Measurements from ENCODE around the gene NABP1. TPM values are rescaled to one million over a fixed set of nuclear protein-coding genes. Genes with fewer than 3 reads are reported as not detected.
A peak's percentile ranks its signal among the peaks of the same experiment; 100 is the strongest.

The NABP1 gene
- total RNA-seq, 1 donor from 2014 or later = 15.3 TPM

GRCh38 chr2:191687867-191688266 is 9.9 kb downstream of the NABP1 start:
- Mint-ChIP-seq H3K4me1 (ENCODE audit: unreplicated experiment) (peaks cover 18% of the 10 kb centered on the region), H3K4me3 (no peak overlapping the region), H3K27ac (no peak overlapping the region), H3K9me3 (no peaks in the 10 kb centered on the region), H3K27me3 (no peaks in the 10 kb centered on the region), H3K36me3 (peaks cover 17% of the 10 kb centered on the region)
- no peak for DNase-seq (ENCODE audit: extremely low spot score, unreplicated experiment)
- TF ChIP-seq, protein P1, sequence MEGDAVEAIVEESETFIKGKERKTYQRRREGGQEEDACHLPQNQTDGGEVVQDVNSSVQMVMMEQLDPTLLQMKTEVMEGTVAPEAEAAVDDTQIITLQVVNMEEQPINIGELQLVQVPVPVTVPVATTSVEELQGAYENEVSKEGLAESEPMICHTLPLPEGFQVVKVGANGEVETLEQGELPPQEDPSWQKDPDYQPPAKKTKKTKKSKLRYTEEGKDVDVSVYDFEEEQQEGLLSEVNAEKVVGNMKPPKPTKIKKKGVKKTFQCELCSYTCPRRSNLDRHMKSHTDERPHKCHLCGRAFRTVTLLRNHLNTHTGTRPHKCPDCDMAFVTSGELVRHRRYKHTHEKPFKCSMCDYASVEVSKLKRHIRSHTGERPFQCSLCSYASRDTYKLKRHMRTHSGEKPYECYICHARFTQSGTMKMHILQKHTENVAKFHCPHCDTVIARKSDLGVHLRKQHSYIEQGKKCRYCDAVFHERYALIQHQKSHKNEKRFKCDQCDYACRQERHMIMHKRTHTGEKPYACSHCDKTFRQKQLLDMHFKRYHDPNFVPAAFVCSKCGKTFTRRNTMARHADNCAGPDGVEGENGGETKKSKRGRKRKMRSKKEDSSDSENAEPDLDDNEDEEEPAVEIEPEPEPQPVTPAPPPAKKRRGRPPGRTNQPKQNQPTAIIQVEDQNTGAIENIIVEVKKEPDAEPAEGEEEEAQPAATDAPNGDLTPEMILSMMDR (conservative IDR thresholded peaks at IDR 0.05) = no peak

- Mint-ChIP-seq H3K9me3 (no peaks in the 10 kb centered on the region), H3K4me3 (peak overlapping the region; percentile 24), H3K27me3 (no peaks in the 10 kb centered on the region), H3K36me3 (peaks cover 11% of the 10 kb centered on the region), H3K4me1 (ENCODE audit: unreplicated experiment) (peaks cover 18% of the 10 kb centered on the region), H3K27ac (peak overlapping the region; percentile 78)
- no peak for DNase-seq (ENCODE audit: extremely low spot score, unreplicated experiment)
- TF ChIP-seq, protein P1 (conservative IDR thresholded peaks at IDR 0.05) = no peak
Measured at GRCh38 chr2:191688934-191689695, 11.2 kb downstream of the NABP1 start.

GRCh38 chr2:191690327-191690726 is 12.4 kb downstream of the NABP1 start:
- no peak for DNase-seq (ENCODE audit: extremely low spot score, unreplicated experiment)
- no peaks in the 10 kb centered on the region for H3K27me3 Mint-ChIP-seq
- peaks cover 9% of the 10 kb centered on the region for H3K36me3 Mint-ChIP-seq
- H3K4me3 Mint-ChIP-seq = no peak overlapping the region
- no peak overlapping the region for H3K27ac Mint-ChIP-seq
- TF ChIP-seq, protein P1 (conservative IDR thresholded peaks at IDR 0.05) = no peak
- H3K9me3 Mint-ChIP-seq = no peaks in the 10 kb centered on the region
- H3K4me1 Mint-ChIP-seq (ENCODE audit: unreplicated experiment) = peaks cover 18% of the 10 kb centered on the region

DNA sequence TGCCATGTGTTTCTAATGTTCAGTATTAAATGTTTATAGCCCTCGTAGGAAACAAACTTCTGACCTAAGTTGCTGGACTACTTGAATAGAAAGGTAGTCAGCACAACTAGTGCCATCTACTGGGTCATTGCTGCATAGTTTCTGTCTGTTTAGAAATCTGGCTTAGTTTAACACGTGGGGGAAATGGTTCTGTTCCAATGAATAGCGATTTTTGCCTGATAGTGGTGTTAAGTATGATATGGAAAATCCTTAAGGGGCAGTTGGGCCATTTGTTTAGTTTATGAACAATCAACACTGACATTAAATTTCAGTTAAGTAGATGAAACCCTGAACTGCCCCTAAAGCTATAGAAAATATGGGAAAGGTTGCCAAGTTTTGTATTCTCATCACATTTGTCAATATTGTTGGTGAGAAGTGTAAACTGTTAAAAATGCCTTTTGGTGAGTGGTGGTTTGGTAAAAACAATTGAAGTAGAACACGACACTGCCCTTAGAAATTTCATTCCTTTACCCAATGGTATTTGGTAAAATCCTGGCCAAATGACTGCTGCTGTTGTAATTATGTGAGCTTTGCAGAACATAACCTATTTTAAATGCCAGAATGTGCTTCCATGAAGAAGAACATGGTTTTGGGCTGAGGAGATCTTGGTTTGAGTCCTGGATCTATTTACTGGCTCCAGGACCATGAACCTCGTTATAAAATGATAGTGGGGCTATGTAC is 13.2 kb downstream of the NABP1 start:
- Mint-ChIP-seq H3K27ac (no peak overlapping the region), H3K27me3 (no peaks in the 10 kb centered on the region), H3K4me1 (ENCODE audit: unreplicated experiment) (peaks cover 18% of the 10 kb centered on the region), H3K4me3 (peak overlapping the region; percentile 35), H3K9me3 (no peaks in the 10 kb centered on the region), H3K36me3 (peaks cover 8% of the 10 kb centered on the region)
- DNase-seq (ENCODE audit: extremely low spot score, unreplicated experiment) = no peak
- TF ChIP-seq, protein P1 (conservative IDR thresholded peaks at IDR 0.05) = peak; percentile 82

DNA sequence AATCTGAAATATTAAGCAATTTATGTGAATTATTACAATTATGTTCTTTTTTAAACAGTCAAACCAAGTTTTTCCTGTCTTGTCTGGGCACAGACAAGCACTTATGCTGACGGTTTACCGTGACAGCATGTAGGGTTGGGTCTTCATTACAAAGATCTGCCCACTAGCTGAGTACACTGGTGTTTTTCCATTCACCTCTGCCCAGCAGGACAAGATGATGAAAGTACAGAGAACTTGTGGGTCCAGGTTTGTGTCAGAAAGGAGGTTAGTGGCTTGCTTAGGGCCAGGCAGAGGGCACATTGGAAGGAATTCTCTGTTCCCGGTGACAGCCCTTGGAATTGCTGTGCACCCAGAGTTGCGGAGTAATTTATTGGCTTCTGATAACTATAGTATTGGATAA is 14.0 kb downstream of the NABP1 start:
- Mint-ChIP-seq H3K9me3 (no peaks in the 10 kb centered on the region), H3K36me3 (peaks cover 4% of the 10 kb centered on the region), H3K4me3 (no peak overlapping the region), H3K4me1 (ENCODE audit: unreplicated experiment) (peaks cover 18% of the 10 kb centered on the region), H3K27ac (no peak overlapping the region), H3K27me3 (no peaks in the 10 kb centered on the region)
- DNase-seq (ENCODE audit: extremely low spot score, unreplicated experiment) = no peak
- TF ChIP-seq, protein P1 (conservative IDR thresholded peaks at IDR 0.05) = no peak
